Ishikawa (cell line): Measurements from ENCODE around the gene SLC8A1.

ENCODE experiments used
- CEBPB ChIP-seq: IDR thresholded peaks from 2 replicates; pipeline ENCODE4 v1.6.1; 2012
- MAX ChIP-seq: IDR thresholded peaks from 2 replicates; pipeline ENCODE4 v1.6.1; 2012
- REST ChIP-seq: IDR thresholded peaks from 2 replicates; pipeline ENCODE4 v1.6.1; 2012; ENCODE audit warnings: low read depth, mild to moderate bottlenecking
- TAF1 ChIP-seq: IDR thresholded peaks from 2 replicates; pipeline ENCODE4 v1.6.1; 2012; ENCODE audit warnings: low read depth, mild to moderate bottlenecking
- TCF12 ChIP-seq: IDR thresholded peaks from 2 replicates; pipeline ENCODE4 v1.6.1; 2012; ENCODE audit warnings: low read depth
- USF1 ChIP-seq: IDR thresholded peaks from 2 replicates; pipeline ENCODE4 v1.6.1; 2012

- no peak for TF ChIP-seq REST
- TF ChIP-seq USF1 = no peak
- no peak for TF ChIP-seq TAF1
- TF ChIP-seq TCF12 = no peak
- TF ChIP-seq MAX = no peak
- no peak for TF ChIP-seq CEBPB
Observed at GRCh38 chr2:40255103-40255502, 196.8 kb downstream of the SLC8A1 start.
